Measurements from ENCODE around the gene TIMP2.
"Not testable (repeated sequence)": the region's sequence is repeated elsewhere in the genome, so short reads cannot be mapped to it uniquely, and the experiment has no call there.

The TIMP2 gene

DNA sequence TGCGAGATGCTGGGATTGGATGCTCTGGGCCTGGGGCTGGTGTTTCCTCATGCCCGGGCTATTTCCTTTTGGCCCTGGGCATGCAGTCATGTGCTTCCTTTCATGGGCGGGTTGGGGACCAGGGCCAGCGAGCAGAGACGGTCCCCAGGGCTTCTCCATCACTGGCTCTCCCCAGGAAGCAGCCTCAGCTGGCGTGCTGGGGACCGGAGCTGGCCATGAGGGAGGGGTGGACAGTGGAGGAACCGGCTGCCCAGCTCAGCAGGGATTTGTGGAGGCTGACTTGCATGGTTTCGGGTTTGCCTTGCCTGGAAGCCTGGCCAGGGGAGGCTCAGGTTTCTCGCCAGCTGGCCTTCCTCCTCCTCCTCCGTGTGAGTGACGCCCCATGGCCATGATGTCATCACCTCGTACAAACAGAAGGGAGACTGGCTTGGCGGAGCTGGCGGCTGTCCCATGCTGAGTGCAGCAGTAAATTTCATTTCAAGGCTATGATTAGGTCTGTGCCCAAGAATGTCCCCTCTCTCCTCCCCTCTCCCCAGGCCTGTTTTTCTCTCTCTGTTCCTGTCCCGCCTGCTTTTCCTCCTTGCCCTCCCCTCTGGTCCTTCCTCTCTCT lies 8.9 kb upstream of the TIMP2 start:
- DNase-seq (ENCODE audit: extremely low read depth in 1 of 2, low read depth in 1 of 2) = no peak

DNA sequence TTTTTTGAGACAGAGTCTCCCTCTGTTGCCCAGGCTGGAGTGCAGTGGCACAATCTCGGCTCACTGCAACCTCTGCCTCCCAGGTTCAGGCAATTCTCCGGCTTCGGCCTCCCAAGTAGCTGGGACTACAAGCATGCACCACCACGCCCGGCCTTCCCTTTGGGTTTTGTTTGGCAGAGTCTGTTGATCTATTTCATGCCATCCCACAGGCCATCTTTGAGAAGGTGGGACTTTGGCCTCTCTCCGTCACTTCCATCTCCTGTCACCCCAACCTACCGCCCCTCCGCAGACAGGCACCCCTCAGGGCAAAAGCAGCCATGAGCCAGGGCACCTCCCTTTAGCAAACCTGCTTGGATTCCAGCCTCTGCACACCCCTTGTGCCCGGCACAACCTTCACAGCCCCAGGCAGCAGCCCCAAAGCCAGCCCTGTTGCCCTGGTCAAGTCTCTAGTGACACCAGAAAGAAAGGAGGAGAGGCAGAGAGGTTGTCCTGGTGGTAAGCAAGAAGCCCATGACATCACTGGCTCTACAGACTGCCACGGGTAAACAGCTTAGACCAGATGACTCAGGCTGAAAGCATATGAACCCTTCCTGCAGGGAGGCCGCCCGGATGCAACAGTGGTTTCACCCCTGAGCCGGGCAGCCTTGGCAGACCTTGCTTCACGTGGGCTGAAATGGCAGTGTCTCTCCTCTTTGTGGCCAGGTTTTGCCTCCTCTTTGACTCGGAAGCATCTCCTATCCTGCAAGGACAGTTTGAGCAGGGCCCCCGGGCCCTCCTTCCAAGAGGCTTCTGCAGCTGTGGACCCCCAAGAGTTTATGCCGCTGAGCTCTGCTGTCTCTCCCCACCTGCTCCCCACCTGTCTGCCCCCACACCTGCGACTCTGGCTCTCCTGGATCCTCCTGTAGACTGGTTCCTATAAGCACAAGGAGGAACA lies 8.1 kb upstream of the TIMP2 start:
- DNase-seq (ENCODE audit: extremely low read depth in 1 of 2, low read depth in 1 of 2) = peak in 1 of 2 donors; percentile 9

- DNase-seq (ENCODE audit: extremely low read depth in 1 of 2, low read depth in 1 of 2) = no peak
Observed at GRCh38 chr17:78929908-78930775, 5.0 kb upstream of the TIMP2 start.

DNA sequence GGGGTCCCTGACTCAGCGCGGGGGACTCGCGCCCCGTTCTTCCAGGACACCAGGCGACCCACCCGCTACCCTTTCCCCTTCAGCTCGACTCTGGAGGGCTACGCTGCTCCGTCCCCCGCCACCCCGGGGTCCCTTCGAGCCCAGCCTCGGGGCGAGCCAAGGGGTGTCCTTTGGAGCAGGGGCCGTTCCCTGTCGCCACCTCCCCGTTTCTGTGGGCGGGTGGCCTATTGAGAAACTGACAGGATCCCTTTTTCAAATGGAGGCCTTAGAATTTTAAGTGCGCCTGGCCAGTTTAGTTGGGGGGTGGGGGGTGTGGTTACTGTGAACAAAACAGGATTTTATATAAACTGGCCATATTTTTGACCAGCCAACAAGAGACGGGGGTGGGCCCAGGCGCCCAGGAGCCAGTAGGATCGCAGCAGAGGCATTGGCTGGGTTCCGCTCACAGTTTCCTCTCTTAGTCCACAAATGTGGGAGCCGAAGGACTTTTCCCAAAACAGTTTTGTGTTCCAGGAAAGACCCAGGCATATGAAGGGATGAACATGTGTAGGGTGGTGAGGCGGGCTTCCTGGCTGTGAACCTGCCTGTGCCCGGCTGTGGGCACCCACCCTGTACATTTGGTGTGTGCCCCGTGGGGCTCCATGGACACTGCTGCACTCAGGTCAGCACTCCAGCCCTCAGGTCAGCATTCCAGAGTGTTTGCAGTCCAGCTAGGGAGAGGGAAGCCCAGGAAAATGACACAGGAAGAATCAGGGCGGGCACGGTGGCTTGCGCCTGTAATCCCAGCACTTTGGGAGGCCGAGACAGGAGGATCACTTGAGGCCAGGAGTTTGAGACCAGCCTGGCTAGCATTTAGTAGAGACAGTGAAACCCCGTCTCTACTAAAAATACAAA lies 722 bp upstream of the TIMP2 start:
- no peak for DNase-seq (ENCODE audit: extremely low read depth in 1 of 2, low read depth in 1 of 2)

GRCh38 chr17:78924481-78925151 lies 571 bp downstream of the TIMP2 start:
- DNase-seq (ENCODE audit: extremely low read depth in 1 of 2, low read depth in 1 of 2) = no peak

GRCh38 chr17:78923660-78924453 lies 1.3 kb downstream of the TIMP2 start:
- peak; percentile 15 to 39 for DNase-seq (ENCODE audit: extremely low read depth in 1 of 2, low read depth in 1 of 2)

- no peak for DNase-seq (ENCODE audit: extremely low read depth in 1 of 2, low read depth in 1 of 2)
Observed at GRCh38 chr17:78922816-78923498, 2.2 kb downstream of the TIMP2 start.

DNA sequence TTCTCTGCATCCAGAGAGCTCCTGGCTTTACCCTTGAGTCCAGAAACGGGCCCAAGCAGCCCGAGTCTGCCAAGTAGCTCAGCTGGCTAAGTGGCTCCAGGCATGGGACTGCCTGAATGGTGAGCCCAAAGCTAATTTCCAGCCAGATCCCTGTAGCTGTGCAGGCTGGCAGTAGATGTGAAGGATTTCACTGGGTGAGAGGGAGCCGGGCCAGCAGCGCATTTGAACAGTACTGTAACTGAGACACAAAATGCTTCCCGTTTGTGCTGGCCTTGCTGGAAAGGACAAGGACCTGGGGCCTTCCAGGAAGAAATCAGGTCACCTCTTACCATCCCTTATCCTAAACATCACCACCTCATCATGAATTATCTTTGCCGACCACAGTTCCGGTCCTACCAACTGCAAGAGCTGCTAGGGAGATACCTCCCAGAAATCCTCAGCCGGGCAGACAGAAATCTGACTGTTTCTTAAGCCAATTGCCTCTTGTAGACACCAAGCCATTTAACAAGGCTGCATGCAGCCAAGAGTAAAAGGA lies 3.7 kb downstream of the TIMP2 start:
- DNase-seq (ENCODE audit: extremely low read depth in 1 of 2, low read depth in 1 of 2) = no peak

GRCh38 chr17:78920528-78920927 lies 4.7 kb downstream of the TIMP2 start:
- DNase-seq (ENCODE audit: extremely low read depth in 1 of 2, low read depth in 1 of 2) = no peak

GRCh38 chr17:78919861-78920450 lies 5.2 kb downstream of the TIMP2 start:
- DNase-seq (ENCODE audit: extremely low read depth in 1 of 2, low read depth in 1 of 2) = no peak

- no peak for DNase-seq (ENCODE audit: extremely low read depth in 1 of 2, low read depth in 1 of 2)
Observed at GRCh38 chr17:78918979-78919378, 6.2 kb downstream of the TIMP2 start.

DNA sequence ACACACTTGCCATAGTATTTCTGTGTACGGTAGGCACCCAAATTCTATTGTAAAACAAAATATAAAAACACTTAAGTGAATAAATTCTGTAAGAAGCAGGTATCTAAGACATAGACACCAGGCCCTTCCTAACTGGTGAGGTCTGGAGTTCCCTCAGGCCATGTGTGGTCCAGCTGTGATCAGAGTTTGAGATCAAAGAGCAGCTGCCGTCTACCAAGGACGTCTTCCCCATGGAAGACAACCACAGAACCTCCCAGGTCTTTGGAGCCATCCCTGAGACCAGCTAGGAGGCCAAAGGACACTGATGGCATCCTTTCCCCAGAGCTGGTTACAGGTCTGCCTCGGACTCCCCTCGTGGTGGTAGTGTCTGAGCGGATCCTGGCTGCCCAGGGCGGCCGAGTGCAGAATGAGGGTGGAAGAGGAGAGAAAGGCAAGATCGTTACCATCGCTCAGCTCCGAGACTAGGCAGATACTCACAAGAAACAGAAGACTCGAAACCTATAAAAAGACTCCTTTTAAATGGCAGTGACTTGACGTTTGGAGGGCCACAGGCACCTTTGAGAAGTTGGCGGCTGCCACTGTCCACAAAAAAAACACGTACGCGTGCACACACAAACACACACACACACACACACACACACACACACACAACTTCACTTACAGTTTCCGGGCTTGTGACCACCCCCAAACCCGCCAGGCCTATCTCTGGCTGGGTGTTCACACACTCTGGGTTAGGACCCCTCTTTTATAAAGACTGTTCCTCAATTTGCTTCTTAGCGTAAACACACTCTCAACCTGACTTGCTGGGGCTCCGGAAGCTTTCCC lies 7.5 kb downstream of the TIMP2 start:
- no peak for DNase-seq (ENCODE audit: extremely low read depth in 1 of 2, low read depth in 1 of 2)

DNA sequence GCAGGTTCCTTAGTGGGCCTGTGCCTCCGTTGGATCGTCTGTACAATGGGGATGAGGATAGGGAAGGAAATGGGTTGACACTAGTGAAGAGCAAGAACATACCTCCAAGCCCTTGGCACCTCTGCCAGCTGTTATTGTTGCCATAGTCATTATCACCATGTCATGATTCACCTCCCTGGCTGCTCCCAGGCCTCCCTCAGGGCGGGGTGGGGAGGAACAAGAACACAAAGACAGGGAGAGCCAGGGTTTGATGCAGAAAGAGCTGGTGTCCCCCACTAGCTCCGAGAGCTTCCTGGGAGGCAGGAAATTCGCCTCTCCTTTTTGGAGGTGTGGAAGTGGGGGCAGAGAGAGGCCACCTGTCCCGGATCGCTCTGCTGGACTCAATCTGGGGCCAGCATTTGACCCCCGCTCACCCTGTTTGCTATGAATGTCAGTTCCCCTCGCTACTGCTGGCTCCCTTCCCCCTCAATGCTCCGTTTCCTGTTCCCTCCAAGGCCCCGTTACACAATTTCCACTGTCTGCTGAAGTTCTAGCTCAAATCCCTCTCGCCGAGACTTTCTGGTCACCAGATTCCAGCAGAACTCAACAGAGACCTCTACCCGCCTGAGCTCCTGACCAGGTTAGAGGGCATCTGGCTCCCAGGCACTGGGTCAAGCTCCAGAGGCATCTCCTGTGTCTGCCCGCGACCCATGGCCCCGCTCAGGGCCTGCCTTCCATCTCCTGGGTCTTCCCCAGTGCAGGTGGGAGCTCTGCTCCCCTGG lies 9.1 kb downstream of the TIMP2 start:
- DNase-seq (ENCODE audit: extremely low read depth in 1 of 2, low read depth in 1 of 2) = no peak

DNA sequence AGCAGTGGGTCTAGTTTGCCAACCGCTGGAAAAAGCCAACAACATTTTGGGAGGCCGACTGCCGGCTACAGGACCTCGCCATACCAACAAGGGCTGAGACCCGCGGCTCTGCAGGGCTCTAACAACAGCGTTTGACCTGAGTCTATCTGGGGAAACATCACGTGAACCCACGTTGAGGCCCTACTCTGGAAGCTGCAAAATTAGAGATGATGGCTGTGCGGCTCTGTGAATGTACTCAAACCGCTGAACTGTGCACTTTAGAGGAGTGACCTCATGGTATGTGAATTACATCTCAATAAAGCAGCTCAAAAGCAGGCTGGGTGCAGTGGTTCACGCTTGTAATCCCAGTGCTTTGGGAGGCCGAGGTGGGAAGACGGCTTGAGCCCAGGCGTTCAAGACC lies 12.1 kb downstream of the TIMP2 start:
- no peak for DNase-seq (ENCODE audit: extremely low read depth in 1 of 2, low read depth in 1 of 2)

DNA sequence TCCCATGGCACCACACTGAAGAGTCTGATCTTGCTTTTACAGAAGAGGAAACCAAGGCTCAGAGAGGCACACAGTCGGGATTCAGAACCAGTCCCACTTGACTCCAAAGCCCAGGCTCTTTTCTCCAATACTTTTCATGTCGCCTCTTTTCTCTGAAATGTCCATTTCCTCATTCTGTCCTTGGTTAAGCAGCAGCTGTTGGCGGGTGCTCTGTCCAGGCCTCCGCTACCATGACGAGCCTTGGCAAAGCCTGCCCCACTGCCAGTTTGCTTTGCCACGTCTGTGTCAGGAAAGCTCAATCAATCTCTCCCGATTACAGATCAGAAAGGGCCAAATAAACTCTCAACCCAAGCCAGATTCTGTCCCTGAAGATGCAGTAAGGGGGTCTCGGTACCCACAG lies 13.1 kb downstream of the TIMP2 start:
- no peak for DNase-seq (ENCODE audit: extremely low read depth in 1 of 2, low read depth in 1 of 2)

DNA sequence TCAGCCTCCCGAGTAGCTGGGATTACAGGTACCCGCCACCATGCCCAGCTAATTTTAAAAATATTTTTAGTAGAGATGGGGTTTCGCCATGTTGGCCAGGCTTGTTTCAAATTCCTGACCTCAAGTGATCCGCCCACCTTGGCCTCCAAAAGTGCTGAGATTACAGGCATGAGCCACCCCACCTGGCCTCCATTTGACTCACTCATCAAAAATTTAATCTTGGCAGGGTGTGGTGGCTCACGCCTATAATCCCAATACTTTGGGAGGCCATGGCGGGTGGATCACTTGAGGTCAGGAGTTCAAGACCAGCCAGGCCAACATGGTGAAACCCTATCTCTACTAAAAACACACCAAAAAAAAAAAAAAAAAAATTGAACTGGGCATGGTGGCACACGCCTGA lies 13.6 kb downstream of the TIMP2 start:
- DNase-seq (ENCODE audit: extremely low read depth in 1 of 2, low read depth in 1 of 2) = not testable (repeated sequence)

All from activated CD8-positive, alpha-beta memory T cell treated with anti-CD3 and anti-CD28 coated beads for 1 hour (primary cell).